Stomach (tissue), 9 donors: Measurements from ENCODE around the gene TSR1. TPM values are rescaled to one million over a fixed set of nuclear protein-coding genes. Genes with fewer than 3 reads are reported as not detected.

ENCODE experiments used
- DNase-seq, 2 donors: peaks; one replicate each; pipeline versions ENCODE4 v3.0.0 to v3.0.0-alpha.2; 2013 to 2019
- H3K27ac ChIP-seq, 5 donors: fragments of 200-600 bp in 4 of 5; sonication (generic) in 4 of 5; one replicate each; pipeline ENCODE4 v1.5.1; 2013 to 2019; ENCODE audit warnings: mild to moderate bottlenecking in 1 of 5, moderate library complexity in 1 of 5
- H3K27me3 ChIP-seq, 3 donors: fragments of 200-600 bp; sonication (generic); one replicate each; pipeline ENCODE4 v1.5.1; 2017 to 2019; ENCODE audit warnings: mixed run types in 1 of 3
- H3K36me3 ChIP-seq, 4 donors: fragments of 200-600 bp; sonication (generic); 1 replicate in 3 of 4; 2 replicates in 1 of 4; pipeline ENCODE4 v1.5.1; 2016 to 2019
- H3K4me1 ChIP-seq, 4 donors: fragments of 200-600 bp; sonication (generic); one replicate each; pipeline ENCODE4 v1.5.1; 2016 to 2019
- H3K4me3 ChIP-seq, 4 donors: fragments of 200-600 bp; sonication (generic) in 3 of 4; one replicate each; pipeline ENCODE4 v1.5.1; 2016 to 2019; ENCODE audit warnings: mild to moderate bottlenecking in 1 of 4
- H3K9me3 ChIP-seq, 4 donors: fragments of 200-600 bp; sonication (generic); one replicate each; pipeline ENCODE4 v1.5.1; 2016 to 2019
- CTCF ChIP-seq, 7 experiments: fragments of 450-650 bp in 4 of 7; fragments of 200-600 bp in 3 of 7; sonication (generic) in 3 of 7; IDR thresholded peaks; one replicate each; pipeline ENCODE4 v1.5.1; 2016 to 2019; ENCODE audit warnings: antibody characterized with exemption in 7 of 7, control low read depth in 2 of 7, mild to moderate bottlenecking in 1 of 7
- EP300 ChIP-seq: sonication (generic); formaldehyde crosslinking; IDR thresholded peaks from one replicate; pipeline ENCODE4 v1.6.1; 2017; ENCODE audit warnings: antibody characterized with exemption
- POLR2A ChIP-seq, 4 donors: fragments of 450-650 bp; IDR thresholded peaks; one replicate each; pipeline ENCODE4 v1.6.1; 2016; ENCODE audit warnings: antibody characterized with exemption in 4 of 4, control low read depth in 2 of 4, mild to moderate bottlenecking in 1 of 4, moderate library complexity in 1 of 4
- POLR2AphosphoS5 ChIP-seq, 3 donors: sonication (generic); formaldehyde crosslinking; IDR thresholded peaks; one replicate each; pipeline ENCODE4 v1.6.1; 2016; ENCODE audit warnings: antibody characterized with exemption in 3 of 3
- WGBS, 5 donors: extraction: QIAGEN DNeasy Blood & Tissue Kit in 3 of 5; methylation state at CpG; one replicate each; pipeline versions ENCODE4 v1.1.5 to v1.1.7; 2013 to 2018; 5-methylcytosine and 5-hydroxymethylcytosine counted together
- intact Hi-C: fragments of 100-400 bp; cut with DNase I; formaldehyde crosslinking; loops from one replicate; pipeline ENCODE4 v1.15.1; 2023; ENCODE audit warnings: low total_unique reads
- polyA plus RNA-seq, 3 donors: library from polyadenylated mRNA; stranded (reverse); fragments of 200-250 nt; gene quantifications; one replicate each; pipeline ENCODE4 v1.2.3, GENCODE V29; 2013
- total RNA-seq, 5 donors: library from RNA; depleted of rRNA; stranded (reverse); fragments of >200 nt; gene quantifications; one replicate each; pipeline versions ENCODE4 v1.1.0 to v1.2.3, GENCODE V29; 2014 to 2016
- donor health status: healthy with polysubstance abuse.
- donor health status: Bipolar disorder and iron deficiency.
- donor health status: healthy.

TSR1 gene
- total and polyA plus RNA-seq, 8 donors, result 12.2 to 67.0 (median 22.9) TPM

GRCh38 chr17:2343421-2343820, 7.2 kb upstream of the TSR1 start:
- peaks cover 0 to 47% (median 37%) of the 10 kb centered on the region in 4 donors for H3K36me3 ChIP-seq
- no peak for DNase-seq
- no peaks in the 10 kb centered on the region for H3K9me3 ChIP-seq
- peaks cover 6 to 33% (median 23%) of the 10 kb centered on the region in 4 donors for H3K4me1 ChIP-seq
- no peaks in the 10 kb centered on the region for H3K27me3 ChIP-seq
- intact Hi-C loops, result no loop called here
- no peak for TF ChIP-seq CTCF (IDR thresholded peaks at IDR 0.05)
- TF ChIP-seq EP300, result no peak
- no peak for TF ChIP-seq POLR2A (IDR thresholded peaks at IDR 0.05)
- no peak for TF ChIP-seq POLR2AphosphoS5 (IDR thresholded peaks at IDR 0.05)
- 55 to 63% (median 60%) methylated on average over 5 of the region's 5 CpGs for WGBS, 5 donors
- H3K4me3 ChIP-seq, result no peak overlapping the region
- no peak overlapping the region for H3K27ac ChIP-seq

- peak overlapping the region; percentile 82 to 99 (median 95) for H3K4me3 ChIP-seq
- peak overlapping the region; percentile 90 to 96 (median 95) for H3K27ac ChIP-seq
- DNase-seq, result peak in 1 of 2 donors; percentile 56
These were observed 2.0 kb upstream of the TSR1 start for GRCh38 chr17:2338315-2338657.

GRCh38 chr17:2337544-2338314, 1.5 kb upstream of the TSR1 start:
- Histone ChIP-seq H3K4me3 (peak overlapping the region; percentile 82 to 99 (median 95)), H3K36me3 (peaks cover 24 to 47% (median 39%) of the 10 kb centered on the region in 4 donors), H3K4me1 (peaks cover 10 to 40% (median 36%) of the 10 kb centered on the region in 4 donors), H3K9me3 (no peaks in the 10 kb centered on the region), H3K27ac (peak overlapping the region; percentile 90 to 96 (median 95)), H3K27me3 (no peaks in the 10 kb centered on the region)
- DNase-seq, result peak; percentile 79 to 91
- WGBS, 5 donors, result 1 to 2% (median 1%) methylated on average over 20 to 91 of the region's 92 CpGs
- TF ChIP-seq POLR2A (IDR thresholded peaks at IDR 0.05) (no peak), CTCF (IDR thresholded peaks at IDR 0.05) (peak in 1 of 7 experiments; percentile 6), POLR2AphosphoS5 (IDR thresholded peaks at IDR 0.05) (peak; percentile 14 to 75 (median 74)), EP300 (no peak)
- intact Hi-C loops, result no loop called here

More at GRCh38 chr17:2338315-2338657, 2.0 kb upstream of the TSR1 start:
- Histone ChIP-seq H3K36me3 (peaks cover 19 to 47% (median 37%) of the 10 kb centered on the region in 4 donors), H3K4me1 (peaks cover 10 to 40% (median 36%) of the 10 kb centered on the region in 4 donors), H3K9me3 (no peaks in the 10 kb centered on the region), H3K27me3 (no peaks in the 10 kb centered on the region)
- no peak for TF ChIP-seq POLR2A (IDR thresholded peaks at IDR 0.05)
- no peak for TF ChIP-seq POLR2AphosphoS5 (IDR thresholded peaks at IDR 0.05)
- TF ChIP-seq EP300, result no peak
- TF ChIP-seq CTCF (IDR thresholded peaks at IDR 0.05), result no peak
- WGBS, 5 donors, result 7 to 16% (median 11%) methylated on average over 5 of the region's 5 CpGs
- intact Hi-C loops, result no loop called here

GRCh38 chr17:2336852-2337543, 741 bp upstream of the TSR1 start, which contains the start of gene SGSM2:
Gene SGSM2, plus strand, starts transcription at chr17:2337501. Its CDS starts 188 bp downstream, at chr17:2337689.
- Histone ChIP-seq H3K9me3 (no peaks in the 10 kb centered on the region), H3K4me1 (peaks cover 10 to 40% (median 36%) of the 10 kb centered on the region in 4 donors), H3K27ac (peak within 1 kb of the TSS; percentile 90 to 96 (median 95)), H3K36me3 (peaks cover 24 to 48% (median 42%) of the 10 kb centered on the region in 4 donors), H3K4me3 (peak within 1 kb of the TSS; percentile 82 to 99 (median 95)), H3K27me3 (no peaks in the 10 kb centered on the region)
- peak; percentile 65 to 92 for DNase-seq
- 0 to 1% (median 1%) methylated on average over 39 to 77 of the region's 77 CpGs for WGBS, 5 donors
- intact Hi-C loops, result no loop called here
- no peak for TF ChIP-seq EP300
- TF ChIP-seq CTCF (IDR thresholded peaks at IDR 0.05), result no peak
- TF ChIP-seq POLR2AphosphoS5 (IDR thresholded peaks at IDR 0.05), result peak in 1 of 3 donors; percentile 14
- no peak for TF ChIP-seq POLR2A (IDR thresholded peaks at IDR 0.05)
